Transverse colon (tissue), 4 donors: ENCODE measurements around the gene PYCR2. TPM values are rescaled to one million over a fixed set of nuclear protein-coding genes. Genes with fewer than 3 reads are reported as not detected.
"Not testable (repeated sequence)": the region's sequence is repeated elsewhere in the genome, so short reads cannot be mapped to it uniquely, and the experiment has no call there.

Experiments used
- DNase-seq: peaks from one replicate; pipeline ENCODE4 v3.0.0-alpha.2; 2019
- H3K27ac ChIP-seq, 4 donors: fragments of 200-600 bp; sonication (generic); 2 replicates each; pipeline ENCODE4 v1.5.1; 2016 to 2018; ENCODE audit warnings: inconsistent platforms in 4 of 4
- H3K27me3 ChIP-seq: fragments of 200-600 bp; sonication (generic); 2 replicates; pipeline ENCODE4 v1.5.1; 2017; ENCODE audit warnings: inconsistent platforms
- H3K36me3 ChIP-seq, 4 donors: fragments of 200-600 bp; sonication (generic); 2 replicates each; pipeline ENCODE4 v1.5.1; 2017 to 2019; ENCODE audit warnings: inconsistent platforms in 4 of 4
- H3K4me1 ChIP-seq, 4 donors: fragments of 200-600 bp; sonication (generic); 2 replicates each; pipeline ENCODE4 v1.5.1; 2017 to 2020; ENCODE audit warnings: inconsistent platforms in 4 of 4
- H3K4me3 ChIP-seq, 4 donors: fragments of 200-600 bp; sonication (generic); 1 replicate in 1 of 4; 2 replicates in 3 of 4; pipeline versions ENCODE4 v1.5.1 to v1.6.1; 2017 to 2019; ENCODE audit warnings: inconsistent platforms in 4 of 4
- H3K9me3 ChIP-seq, 2 donors: fragments of 200-600 bp; sonication (generic); 2 replicates each; pipeline ENCODE4 v1.5.1; 2017 to 2019; ENCODE audit warnings: inconsistent platforms in 2 of 2
- EP300 ChIP-seq: sonication (generic); formaldehyde crosslinking; IDR thresholded peaks from one replicate; pipeline ENCODE4 v1.6.1; 2017; ENCODE audit warnings: antibody characterized with exemption, low read depth
- POLR2A ChIP-seq: fragments of 450-650 bp; IDR thresholded peaks from one replicate; pipeline ENCODE4 v1.6.1; 2016; ENCODE audit warnings: antibody characterized with exemption, mild to moderate bottlenecking, moderate library complexity
- POLR2AphosphoS5 ChIP-seq, 3 donors: sonication (generic); formaldehyde crosslinking; IDR thresholded peaks; one replicate each; pipeline ENCODE4 v1.6.1; 2016; ENCODE audit warnings: antibody characterized with exemption in 3 of 3
- WGBS, 2 donors: methylation state at CpG; one replicate each; pipeline ENCODE4 v1.1.5; 2018; ENCODE audit warnings: low coverage in 1 of 2; 5-methylcytosine and 5-hydroxymethylcytosine counted together
- in situ Hi-C, 4 donors: fragments of 200-750 bp; cut with MboI; loops; one replicate each; pipeline versions ENCODE4 v1.15.0 to v1.15.1; 2017; ENCODE audit warnings: low sequenced_read_pairs in 3 of 4, low pct_ligation_motif_present in 1 of 4, low pct_unique_long_range_greater_than_20kb in 1 of 4
- intact Hi-C: fragments of 100-400 bp; cut with DNase I; formaldehyde crosslinking; loops from one replicate; pipeline ENCODE4 v1.15.1; 2023; ENCODE audit warnings: low total_unique reads
- total RNA-seq, 4 donors: library from RNA; depleted of rRNA; stranded (reverse); fragments of >200 nt; gene quantifications; one replicate each; pipeline ENCODE4 v1.1.0, GENCODE V29; 2016
- TF ChIP-seq, protein P1 (sequence below), 5 experiments: fragments of 200-600 bp in 3 of 5; fragments of 450-650 bp in 2 of 5; sonication (generic) in 3 of 5; IDR thresholded peaks; 1 replicate in 2 of 5; 2 replicates in 3 of 5; pipeline ENCODE4 v1.5.1; 2016 to 2017; ENCODE audit warnings: antibody characterized with exemption in 5 of 5, inconsistent platforms in 3 of 5, mild to moderate bottlenecking in 2 of 5, moderate library complexity in 1 of 5

The PYCR2 gene
- total RNA-seq, 4 donors from 2014 or later = 26.5 to 40.6 (median 32.2) TPM

DNA sequence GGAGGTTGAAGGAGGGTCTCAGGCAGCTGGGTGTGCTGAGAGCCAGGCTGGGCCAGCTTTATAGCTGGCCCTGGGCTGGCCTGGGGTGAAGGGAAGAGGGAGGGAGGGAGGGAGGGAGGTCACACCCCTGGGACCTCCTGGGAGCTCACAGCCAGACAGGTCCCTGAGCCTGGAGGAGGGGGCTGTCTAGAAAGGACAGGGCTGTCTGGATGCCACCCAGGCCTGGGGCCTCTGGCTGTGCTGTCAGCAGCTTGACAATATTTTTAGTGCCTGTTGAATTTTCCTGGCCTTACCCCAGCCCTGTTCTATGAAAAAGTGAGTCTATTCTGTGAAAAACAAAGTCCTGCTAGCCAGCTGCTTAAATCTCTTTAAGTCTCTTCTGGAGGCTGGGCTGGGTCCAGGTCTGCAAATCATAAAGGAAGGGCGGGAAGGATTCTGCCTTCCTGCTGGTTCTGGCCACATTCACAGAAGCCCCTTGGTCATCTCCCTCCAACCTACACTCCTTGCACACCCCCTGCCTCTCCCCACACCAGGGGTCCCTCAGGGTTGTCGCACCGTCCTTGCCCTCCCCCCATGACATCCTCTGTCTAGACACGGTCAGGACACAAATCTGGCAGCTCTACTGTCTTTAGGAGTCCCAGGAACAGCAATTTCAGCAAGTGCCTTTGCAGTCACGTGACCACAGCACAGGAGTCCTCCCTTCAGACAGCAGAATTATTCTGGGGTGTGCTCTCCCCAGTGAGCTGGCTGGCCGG is 17.3 kb upstream of the PYCR2 start, which contains the start of gene LEFTY2:
Gene LEFTY2 (minus strand): TSS at position 34 of the 755 bp plus-strand sequence. CDS start 80 bp downstream, outside the sequence.
- H3K27ac ChIP-seq = peak within 1 kb of the TSS; percentile 6 to 77 (median 34)
- WGBS, 2 donors = 67% methylated on average over 1 to 6 of the region's 6 CpGs

DNA sequence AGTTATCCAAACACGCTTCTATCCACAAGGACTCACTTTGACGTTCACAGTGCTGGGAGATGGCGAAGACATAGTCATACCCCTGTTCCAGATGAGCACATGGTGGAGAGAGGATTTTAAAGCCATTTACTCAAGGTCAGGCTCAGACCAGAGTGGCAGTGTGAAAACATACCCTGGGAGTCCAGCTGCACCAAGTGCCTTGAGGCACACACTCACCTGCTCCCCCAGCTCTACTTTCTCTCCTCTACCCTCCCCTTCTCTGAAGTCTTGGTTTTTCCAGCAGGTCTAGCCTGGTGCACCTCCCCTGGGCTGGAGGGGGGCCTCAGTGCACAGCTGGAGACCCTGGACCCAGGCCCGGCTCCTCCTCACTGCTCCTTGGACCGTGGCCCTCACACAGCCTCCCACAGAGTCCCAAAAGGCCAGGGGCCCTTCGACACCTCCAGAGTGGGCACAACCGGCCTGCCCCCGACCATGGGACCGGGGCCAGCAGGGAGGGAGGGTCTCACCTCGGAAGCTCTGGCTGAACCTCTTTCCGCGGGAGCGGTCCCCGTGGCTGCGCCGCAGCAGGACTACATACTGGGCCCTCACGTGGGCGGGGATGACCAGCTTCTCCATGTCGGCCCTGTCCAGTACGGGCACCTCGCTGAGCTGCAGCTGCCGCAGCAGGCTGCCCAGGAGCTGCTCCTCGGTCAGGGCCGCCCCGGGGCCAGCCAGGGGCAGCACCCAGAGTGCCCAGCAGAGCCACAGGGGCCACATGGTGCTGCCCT is 16.5 kb upstream of the PYCR2 start:
- no peak for TF ChIP-seq POLR2A
- TF ChIP-seq EP300 = no peak
- no peak for TF ChIP-seq POLR2AphosphoS5 (IDR thresholded peaks at IDR 0.05)
- TF ChIP-seq, protein P1, sequence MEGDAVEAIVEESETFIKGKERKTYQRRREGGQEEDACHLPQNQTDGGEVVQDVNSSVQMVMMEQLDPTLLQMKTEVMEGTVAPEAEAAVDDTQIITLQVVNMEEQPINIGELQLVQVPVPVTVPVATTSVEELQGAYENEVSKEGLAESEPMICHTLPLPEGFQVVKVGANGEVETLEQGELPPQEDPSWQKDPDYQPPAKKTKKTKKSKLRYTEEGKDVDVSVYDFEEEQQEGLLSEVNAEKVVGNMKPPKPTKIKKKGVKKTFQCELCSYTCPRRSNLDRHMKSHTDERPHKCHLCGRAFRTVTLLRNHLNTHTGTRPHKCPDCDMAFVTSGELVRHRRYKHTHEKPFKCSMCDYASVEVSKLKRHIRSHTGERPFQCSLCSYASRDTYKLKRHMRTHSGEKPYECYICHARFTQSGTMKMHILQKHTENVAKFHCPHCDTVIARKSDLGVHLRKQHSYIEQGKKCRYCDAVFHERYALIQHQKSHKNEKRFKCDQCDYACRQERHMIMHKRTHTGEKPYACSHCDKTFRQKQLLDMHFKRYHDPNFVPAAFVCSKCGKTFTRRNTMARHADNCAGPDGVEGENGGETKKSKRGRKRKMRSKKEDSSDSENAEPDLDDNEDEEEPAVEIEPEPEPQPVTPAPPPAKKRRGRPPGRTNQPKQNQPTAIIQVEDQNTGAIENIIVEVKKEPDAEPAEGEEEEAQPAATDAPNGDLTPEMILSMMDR (IDR thresholded peaks at IDR 0.05) = no peak
- Histone ChIP-seq H3K27me3 (no peaks in the 10 kb centered on the region), H3K27ac (peak overlapping the region; percentile 6 to 77 (median 34)), H3K36me3 (no peaks in the 10 kb centered on the region), H3K4me3 (no peak overlapping the region), H3K4me1 (peaks cover 5 to 11% (median 8%) of the 10 kb centered on the region in 4 donors), H3K9me3 (no peaks in the 10 kb centered on the region)
- intact Hi-C loops (no loop called here), in situ Hi-C loops (no loop called here)
- WGBS, 2 donors = 79 to 100% methylated on average over 1 to 12 of the region's 25 CpGs
- DNase-seq = no peak

More for the DNA sequence above, 17.3 kb upstream of the PYCR2 start, which contains the start of gene LEFTY2:
- TF ChIP-seq EP300 = no peak
- H3K36me3 ChIP-seq = no peaks in the 10 kb centered on the region
- H3K9me3 ChIP-seq = no peaks in the 10 kb centered on the region
- intact Hi-C loops = no loop called here
- H3K4me3 ChIP-seq = no peak within 1 kb of the TSS
- H3K27me3 ChIP-seq = no peaks in the 10 kb centered on the region
- H3K4me1 ChIP-seq = peaks cover 5 to 11% (median 8%) of the 10 kb centered on the region in 4 donors
- in situ Hi-C loops = no loop called here
- DNase-seq = no peak

DNA sequence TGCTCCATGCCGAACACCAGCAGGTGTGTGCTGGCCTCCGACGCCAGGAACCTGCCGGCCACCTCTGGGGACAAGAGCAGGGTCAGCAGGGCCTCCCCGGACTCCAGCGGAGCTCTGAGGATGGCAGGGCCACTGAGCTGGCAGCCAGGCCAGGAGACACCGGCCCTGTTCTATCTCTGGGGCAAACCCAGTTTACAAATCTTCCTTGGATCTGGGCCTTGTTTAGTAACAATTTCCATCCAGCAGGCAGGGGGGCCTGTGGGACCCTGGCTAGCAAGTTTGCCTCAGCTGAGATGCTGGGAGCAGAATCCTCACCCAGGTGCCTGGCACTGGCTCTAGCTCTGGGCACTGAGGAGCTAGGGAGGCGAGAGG is 15.9 kb upstream of the PYCR2 start:
- WGBS, 2 donors = 74% methylated on average over 7 of the region's 8 CpGs; no CpG with 5 or more reads in 1 of the 2 donors
- Histone ChIP-seq H3K4me1 (peaks cover 5 to 11% (median 8%) of the 10 kb centered on the region in 4 donors), H3K27ac (peak overlapping the region in 1 of 4 donors; percentile 13), H3K4me3 (peak overlapping the region in 1 of 4 donors; percentile 20)
- in situ Hi-C loops, H3K36me3 ChIP-seq, intact Hi-C loops, H3K27me3 ChIP-seq, H3K9me3 ChIP-seq, DNase-seq: not testable (repeated sequence)

DNA sequence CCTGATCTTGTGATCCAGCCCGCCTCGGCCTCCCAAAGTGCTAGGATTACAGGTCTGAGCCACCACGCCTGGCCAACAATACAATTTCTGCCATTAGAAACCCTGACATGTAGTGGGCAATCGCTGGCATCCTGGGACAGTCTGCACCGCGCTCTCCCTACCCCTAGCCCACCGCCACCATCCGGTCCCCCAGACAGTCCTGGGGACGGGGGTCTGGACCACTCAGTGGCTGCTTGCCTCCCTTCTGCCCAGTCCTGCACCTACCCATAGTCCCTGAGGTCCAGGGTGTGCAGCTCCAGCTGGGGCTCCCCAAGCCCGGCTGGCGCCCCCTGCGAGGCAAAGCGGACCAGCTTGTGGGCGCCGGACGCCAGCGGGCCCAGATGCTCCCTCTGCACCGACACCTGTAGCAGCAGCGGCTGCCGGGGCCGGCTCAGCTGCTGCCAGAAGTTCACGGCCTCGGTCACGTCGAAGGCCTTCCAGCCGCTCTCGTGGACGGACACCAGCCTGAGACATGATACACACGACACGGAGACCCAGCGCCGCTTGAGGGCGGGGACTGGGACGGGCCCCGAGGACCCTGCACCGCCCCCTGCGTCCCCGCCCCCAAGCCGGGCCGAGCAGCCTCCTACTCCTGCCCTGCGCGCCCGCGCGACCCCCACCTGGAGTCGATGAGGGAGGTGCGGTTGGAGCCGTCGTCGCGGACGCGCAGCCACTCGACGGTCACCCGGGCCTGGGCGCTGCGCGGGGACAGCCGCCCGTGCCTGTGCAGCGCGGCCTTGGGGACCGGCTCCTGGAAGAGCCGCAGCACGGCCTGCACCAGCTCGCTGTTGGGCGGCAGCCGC is 15.3 kb upstream of the PYCR2 start:
- 67 to 81% methylated on average over 3 to 56 of the region's 69 CpGs for WGBS, 2 donors
- in situ Hi-C loops, H3K36me3 ChIP-seq, H3K27me3 ChIP-seq, DNase-seq, H3K9me3 ChIP-seq, intact Hi-C loops: not testable (repeated sequence)
- H3K4me1 ChIP-seq = peaks cover 5 to 11% (median 8%) of the 10 kb centered on the region in 4 donors
- peak overlapping the region in 1 of 4 donors; percentile 13 for H3K27ac ChIP-seq
- peak overlapping the region in 1 of 4 donors; percentile 20 for H3K4me3 ChIP-seq

DNA sequence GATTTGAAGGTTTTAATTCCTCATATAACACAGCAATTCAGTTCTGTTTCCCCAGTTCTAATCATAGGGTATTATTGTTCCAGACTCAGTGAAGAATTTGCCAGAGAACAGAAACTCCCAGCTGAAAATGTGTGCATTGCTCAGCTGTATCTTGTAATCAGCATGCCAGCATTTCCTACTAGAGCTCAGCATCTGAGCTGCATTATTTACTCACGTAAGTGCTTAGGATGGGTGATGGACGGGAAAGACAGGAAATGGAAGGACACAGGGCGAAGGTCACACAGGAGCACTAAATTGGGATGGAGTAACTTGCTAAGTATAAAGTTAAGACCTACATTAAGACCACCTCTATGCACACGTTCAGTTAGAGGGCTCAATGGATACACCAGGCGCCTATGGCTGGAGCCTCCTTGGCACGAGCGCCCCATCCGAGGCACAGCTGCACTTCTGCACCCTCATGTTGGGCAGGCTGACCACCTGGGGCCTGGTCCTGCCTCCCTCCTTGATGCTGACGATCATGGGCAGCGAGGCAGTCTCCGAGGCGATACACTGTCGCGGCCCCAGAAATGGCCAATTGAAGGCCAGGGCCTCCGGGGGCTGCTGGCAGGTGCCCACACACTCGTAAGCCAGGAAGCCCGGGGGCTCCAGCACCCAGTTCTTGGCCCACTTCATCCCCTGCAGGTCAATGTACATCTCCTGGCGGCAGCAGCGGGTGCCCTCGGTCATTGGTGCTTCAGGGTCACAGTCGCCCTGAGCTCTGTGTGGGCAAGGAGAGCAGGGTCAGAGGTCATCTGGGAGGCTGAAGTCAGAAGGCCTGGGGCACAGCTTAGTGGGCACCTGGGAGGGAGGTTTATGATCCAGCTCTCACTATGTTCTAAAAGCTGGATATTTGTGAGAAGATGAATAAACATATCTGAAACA is 13.3 kb upstream of the PYCR2 start:
- peaks cover 5 to 11% (median 8%) of the 10 kb centered on the region in 4 donors for H3K4me1 ChIP-seq
- H3K9me3 ChIP-seq = no peaks in the 10 kb centered on the region
- no peak for DNase-seq
- H3K27me3 ChIP-seq = no peaks in the 10 kb centered on the region
- no peak overlapping the region for H3K4me3 ChIP-seq
- H3K27ac ChIP-seq = no peak overlapping the region
- intact Hi-C loops (no loop called here), in situ Hi-C loops (no loop called here)
- TF ChIP-seq, protein P1 (IDR thresholded peaks at IDR 0.05) = no peak
- TF ChIP-seq POLR2A = no peak
- TF ChIP-seq EP300 = no peak
- no peak for TF ChIP-seq POLR2AphosphoS5 (IDR thresholded peaks at IDR 0.05)
- WGBS, 2 donors = 92% methylated on average over 21 of the region's 21 CpGs; no CpG with 5 or more reads in 1 of the 2 donors
- H3K36me3 ChIP-seq = no peaks in the 10 kb centered on the region
